ENCODE measurements around the gene DRGX. TPM values are rescaled to one million over a fixed set of nuclear protein-coding genes. Genes with fewer than 3 reads are reported as not detected.

DRGX gene
- total RNA-seq, 1 donor, result not detected

DNA sequence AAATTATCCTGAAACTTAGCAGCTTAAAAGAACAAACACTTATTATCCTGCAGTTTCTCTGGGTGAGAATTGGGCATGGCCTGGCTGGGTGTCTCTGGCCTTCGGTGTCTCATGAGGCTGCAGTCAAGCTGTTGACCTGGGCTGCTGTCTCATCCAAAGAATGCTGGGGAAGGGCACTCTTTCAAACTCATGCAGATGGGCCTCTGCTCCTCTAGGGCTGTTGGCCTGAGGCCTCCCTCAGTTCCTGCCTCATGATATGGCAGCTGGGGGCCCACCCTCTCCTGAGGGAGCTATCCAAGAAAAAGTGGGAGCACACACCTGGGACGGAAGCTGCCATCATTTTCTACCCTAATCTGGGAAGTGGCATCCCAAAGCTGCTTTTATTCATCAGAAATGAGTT lies 43.6 kb downstream of the DRGX start:
- H3K4me3 ChIP-seq (ENCODE audit: insufficient read depth, low read length), result no peak overlapping the region
- H3K9me3 ChIP-seq (ENCODE audit: low read depth, low read length), result peaks cover 3% of the 10 kb centered on the region
- H3K4me2 ChIP-seq (ENCODE audit: insufficient read depth, low read length), result no peak overlapping the region
- DNase-seq (ENCODE audit: insufficient read length, low spot score, missing footprints), result no peak
- H3K36me3 ChIP-seq (ENCODE audit: insufficient read depth, low read length), result no peaks in the 10 kb centered on the region
- no peak overlapping the region for H3K27ac ChIP-seq (ENCODE audit: low read depth, low read length)
- H3K79me2 ChIP-seq (ENCODE audit: insufficient read depth, low read length), result no peaks in the 10 kb centered on the region
- no peaks in the 10 kb centered on the region for H3K4me1 ChIP-seq (ENCODE audit: insufficient read depth, low read length)
- no peaks in the 10 kb centered on the region for H4K20me1 ChIP-seq (ENCODE audit: insufficient read depth, low read length)
- TF ChIP-seq, protein P1, sequence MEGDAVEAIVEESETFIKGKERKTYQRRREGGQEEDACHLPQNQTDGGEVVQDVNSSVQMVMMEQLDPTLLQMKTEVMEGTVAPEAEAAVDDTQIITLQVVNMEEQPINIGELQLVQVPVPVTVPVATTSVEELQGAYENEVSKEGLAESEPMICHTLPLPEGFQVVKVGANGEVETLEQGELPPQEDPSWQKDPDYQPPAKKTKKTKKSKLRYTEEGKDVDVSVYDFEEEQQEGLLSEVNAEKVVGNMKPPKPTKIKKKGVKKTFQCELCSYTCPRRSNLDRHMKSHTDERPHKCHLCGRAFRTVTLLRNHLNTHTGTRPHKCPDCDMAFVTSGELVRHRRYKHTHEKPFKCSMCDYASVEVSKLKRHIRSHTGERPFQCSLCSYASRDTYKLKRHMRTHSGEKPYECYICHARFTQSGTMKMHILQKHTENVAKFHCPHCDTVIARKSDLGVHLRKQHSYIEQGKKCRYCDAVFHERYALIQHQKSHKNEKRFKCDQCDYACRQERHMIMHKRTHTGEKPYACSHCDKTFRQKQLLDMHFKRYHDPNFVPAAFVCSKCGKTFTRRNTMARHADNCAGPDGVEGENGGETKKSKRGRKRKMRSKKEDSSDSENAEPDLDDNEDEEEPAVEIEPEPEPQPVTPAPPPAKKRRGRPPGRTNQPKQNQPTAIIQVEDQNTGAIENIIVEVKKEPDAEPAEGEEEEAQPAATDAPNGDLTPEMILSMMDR (IDR thresholded peaks at IDR 0.05; ENCODE audit: extremely low read depth, low read depth, low read length), result no peak
- H3K27me3 ChIP-seq (ENCODE audit: insufficient read depth, low read length), result no peaks in the 10 kb centered on the region
- no peak overlapping the region for H2AFZ ChIP-seq (ENCODE audit: low read length)

DNA sequence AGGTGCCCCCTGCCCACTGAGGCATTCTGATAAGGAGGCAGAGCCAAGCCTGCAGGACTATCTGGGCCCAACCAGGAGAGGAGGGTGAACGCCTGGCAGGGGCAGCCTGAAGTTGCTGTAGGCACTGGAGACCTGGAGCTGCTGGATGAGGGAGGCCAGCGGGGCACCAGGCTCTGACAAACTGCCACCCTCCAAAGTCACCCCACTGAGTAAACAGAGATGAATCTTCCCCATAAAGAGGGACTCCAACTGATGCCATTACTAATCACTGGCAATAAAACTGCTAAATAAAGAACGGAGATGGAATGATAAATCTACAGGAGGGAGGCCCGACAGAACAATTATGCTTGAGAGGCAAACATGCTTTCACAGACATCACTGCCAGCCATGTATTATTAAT lies 44.2 kb downstream of the DRGX start:
- no peaks in the 10 kb centered on the region for H4K20me1 ChIP-seq (ENCODE audit: insufficient read depth, low read length)
- H3K27ac ChIP-seq (ENCODE audit: low read depth, low read length), result no peak overlapping the region
- H2AFZ ChIP-seq (ENCODE audit: low read length), result no peak overlapping the region
- H3K4me3 ChIP-seq (ENCODE audit: insufficient read depth, low read length), result no peak overlapping the region
- TF ChIP-seq, protein P1 (IDR thresholded peaks at IDR 0.05; ENCODE audit: extremely low read depth, low read depth, low read length), result no peak
- H3K4me2 ChIP-seq (ENCODE audit: insufficient read depth, low read length), result no peak overlapping the region
- no peaks in the 10 kb centered on the region for H3K27me3 ChIP-seq (ENCODE audit: insufficient read depth, low read length)
- H3K79me2 ChIP-seq (ENCODE audit: insufficient read depth, low read length), result no peaks in the 10 kb centered on the region
- H3K4me1 ChIP-seq (ENCODE audit: insufficient read depth, low read length), result no peaks in the 10 kb centered on the region
- no peak for DNase-seq (ENCODE audit: insufficient read length, low spot score, missing footprints)
- H3K36me3 ChIP-seq (ENCODE audit: insufficient read depth, low read length), result no peaks in the 10 kb centered on the region
- peaks cover 3% of the 10 kb centered on the region for H3K9me3 ChIP-seq (ENCODE audit: low read depth, low read length)

DNA sequence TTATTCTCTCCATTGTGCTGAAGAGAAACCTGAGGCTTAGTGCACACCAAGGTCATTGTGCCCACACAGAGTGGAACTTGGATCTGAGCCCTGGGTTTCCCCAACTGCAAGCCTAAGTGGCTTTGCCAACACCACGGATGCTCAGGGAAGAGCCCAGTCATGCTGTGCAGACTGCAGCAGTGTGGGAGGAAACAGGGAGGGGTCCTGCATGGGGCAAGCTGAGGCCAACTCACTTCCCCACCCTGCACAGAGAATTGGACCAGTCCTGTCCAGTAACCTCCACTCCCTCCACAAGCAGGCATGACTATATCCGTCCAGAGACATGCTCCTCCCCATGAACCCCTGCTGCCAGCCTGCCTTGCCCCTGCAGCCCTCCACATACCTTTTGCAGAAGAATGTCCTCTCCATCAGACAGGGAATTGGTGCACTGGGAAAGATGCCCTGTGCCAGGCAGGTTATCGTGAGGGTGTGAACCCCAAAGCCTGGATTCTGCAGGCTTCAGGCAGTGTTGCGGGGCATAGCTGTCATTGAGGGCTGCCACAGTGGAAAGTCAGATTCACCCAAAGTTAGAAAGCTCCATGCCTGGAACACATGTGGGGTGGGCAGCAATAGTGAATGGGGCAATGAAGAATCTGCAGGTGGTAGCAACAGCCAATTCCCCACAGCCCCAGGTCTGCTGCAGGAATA lies 44.9 kb downstream of the DRGX start:
- H2AFZ ChIP-seq (ENCODE audit: low read length), result no peak overlapping the region
- no peak for DNase-seq (ENCODE audit: insufficient read length, low spot score, missing footprints)
- H3K9me3 ChIP-seq (ENCODE audit: low read depth, low read length), result peaks cover 3% of the 10 kb centered on the region
- H3K27me3 ChIP-seq (ENCODE audit: insufficient read depth, low read length), result no peaks in the 10 kb centered on the region
- no peaks in the 10 kb centered on the region for H3K4me1 ChIP-seq (ENCODE audit: insufficient read depth, low read length)
- H3K79me2 ChIP-seq (ENCODE audit: insufficient read depth, low read length), result no peaks in the 10 kb centered on the region
- H3K4me3 ChIP-seq (ENCODE audit: insufficient read depth, low read length), result no peak overlapping the region
- H3K36me3 ChIP-seq (ENCODE audit: insufficient read depth, low read length), result no peaks in the 10 kb centered on the region
- H3K27ac ChIP-seq (ENCODE audit: low read depth, low read length), result no peak overlapping the region
- TF ChIP-seq, protein P1 (IDR thresholded peaks at IDR 0.05; ENCODE audit: extremely low read depth, low read depth, low read length), result no peak
- H4K20me1 ChIP-seq (ENCODE audit: insufficient read depth, low read length), result no peaks in the 10 kb centered on the region
- H3K4me2 ChIP-seq (ENCODE audit: insufficient read depth, low read length), result no peak overlapping the region

DNA sequence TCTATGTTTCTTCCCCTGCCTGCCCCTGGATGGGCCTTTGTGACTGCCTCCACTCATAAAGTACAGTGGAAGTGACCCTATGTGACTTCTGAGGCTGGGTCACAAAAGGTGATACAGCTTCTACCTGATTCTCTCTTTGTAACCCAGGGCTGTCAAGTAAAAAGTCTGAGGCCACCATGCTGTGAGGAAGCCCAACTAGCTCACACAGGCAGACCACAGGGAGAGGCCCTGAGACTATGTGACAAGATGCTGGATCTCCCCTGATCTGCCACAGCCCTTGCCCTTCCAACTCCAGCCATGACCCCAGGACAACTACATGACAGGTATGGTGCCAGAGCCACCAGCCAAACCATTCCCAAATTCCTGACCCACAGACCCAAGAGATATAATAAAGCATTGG lies 45.8 kb downstream of the DRGX start:
- H3K4me3 ChIP-seq (ENCODE audit: insufficient read depth, low read length), result no peak overlapping the region

More for the DNA sequence above, 45.8 kb downstream of the DRGX start:
- peaks cover 3% of the 10 kb centered on the region for H3K9me3 ChIP-seq (ENCODE audit: low read depth, low read length)
- TF ChIP-seq, protein P1 (IDR thresholded peaks at IDR 0.05; ENCODE audit: extremely low read depth, low read depth, low read length), result no peak
- DNase-seq (ENCODE audit: insufficient read length, low spot score, missing footprints), result no peak
- H3K79me2 ChIP-seq (ENCODE audit: insufficient read depth, low read length), result no peaks in the 10 kb centered on the region
- H3K4me1 ChIP-seq (ENCODE audit: insufficient read depth, low read length), result no peaks in the 10 kb centered on the region
- no peaks in the 10 kb centered on the region for H4K20me1 ChIP-seq (ENCODE audit: insufficient read depth, low read length)
- no peaks in the 10 kb centered on the region for H3K36me3 ChIP-seq (ENCODE audit: insufficient read depth, low read length)
- no peak overlapping the region for H3K4me2 ChIP-seq (ENCODE audit: insufficient read depth, low read length)
- no peaks in the 10 kb centered on the region for H3K27me3 ChIP-seq (ENCODE audit: insufficient read depth, low read length)
- H2AFZ ChIP-seq (ENCODE audit: low read length), result no peak overlapping the region
- H3K27ac ChIP-seq (ENCODE audit: low read depth, low read length), result no peak overlapping the region
